Ectodermal cell (in vitro differentiated cells): Measurements from ENCODE around the gene BRAF.
"Not testable (repeated sequence)": the region's sequence is repeated elsewhere in the genome, so short reads cannot be mapped to it uniquely, and the experiment has no call there.

Source experiments
- H3K27ac ChIP-seq: 2 replicates; pipeline ENCODE4 v1.7.0; 2013; ENCODE audit warnings: mild to moderate bottlenecking, low read depth, low read length; ENCODE audit not compliant: insufficient read depth, poor library complexity, severe bottlenecking
- H3K27me3 ChIP-seq: 2 replicates; pipeline ENCODE4 v1.7.0; 2013; ENCODE audit warnings: mild to moderate bottlenecking, low read length; ENCODE audit not compliant: insufficient read depth, control insufficient read depth, poor library complexity, severe bottlenecking
- H3K36me3 ChIP-seq: one replicate; pipeline ENCODE4 v1.7.0; 2013; ENCODE audit warnings: low read length; ENCODE audit not compliant: control insufficient read depth, insufficient read depth
- H3K4me1 ChIP-seq: one replicate; pipeline ENCODE4 v1.7.0; 2013; ENCODE audit warnings: low read length; ENCODE audit not compliant: control insufficient read depth, insufficient read depth
- H3K4me3 ChIP-seq: 2 replicates; pipeline ENCODE4 v1.7.0; 2013; ENCODE audit warnings: low read depth, low read length, control low read depth; ENCODE audit not compliant: insufficient read depth
- H3K9me3 ChIP-seq: 2 replicates; pipeline ENCODE4 v1.7.0; 2013; ENCODE audit warnings: mild to moderate bottlenecking, low read length, moderate library complexity; ENCODE audit not compliant: control insufficient read depth
- WGBS, 2 experiments: methylation state at CpG; one replicate each; pipeline ENCODE4 v1.1.7; 2013; ENCODE audit warnings: missing lambda C conversion rate in 2 of 2; 5-methylcytosine and 5-hydroxymethylcytosine counted together

Gene BRAF

GRCh38 chr7:140863184-140863583 lies 61.5 kb downstream of the BRAF start:
- Histone ChIP-seq H3K4me3 (no peak overlapping the region), H3K27me3 (no peaks in the 10 kb centered on the region), H3K9me3 (no peaks in the 10 kb centered on the region), H3K36me3 (peaks cover 6% of the 10 kb centered on the region), H3K4me1 (no peaks in the 10 kb centered on the region), H3K27ac (no peak overlapping the region)
- 92 to 100% methylated on average over 1 to 2 of the region's 2 CpGs for WGBS, 2 experiments

DNA sequence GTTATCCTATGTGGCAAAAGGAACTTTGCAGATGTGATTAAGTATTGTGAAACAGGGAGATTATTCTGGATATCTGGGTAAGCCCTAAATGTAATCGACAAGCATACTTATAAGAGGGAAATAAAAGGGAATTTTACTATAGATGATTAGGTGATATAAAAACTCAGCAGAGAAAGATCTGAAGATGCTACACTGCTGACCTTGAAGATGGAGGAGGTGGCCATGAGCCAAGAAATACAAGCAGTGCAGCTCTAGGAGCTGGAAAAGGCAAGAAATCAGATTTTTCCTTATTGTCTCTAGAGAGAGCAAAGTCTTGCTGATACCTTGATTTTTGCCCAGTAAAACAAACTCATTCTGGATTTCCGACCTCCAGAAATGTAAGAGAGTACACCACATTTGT lies 67.7 kb downstream of the BRAF start:
- Histone ChIP-seq H3K36me3 (no peaks in the 10 kb centered on the region), H3K27me3 (no peaks in the 10 kb centered on the region), H3K9me3 (no peaks in the 10 kb centered on the region), H3K4me1 (no peaks in the 10 kb centered on the region), H3K4me3 (no peak overlapping the region), H3K27ac (no peak overlapping the region)
- WGBS, 2 experiments = 95 to 98% methylated on average over 2 of the region's 2 CpGs

- Histone ChIP-seq H3K27ac (no peak overlapping the region), H3K4me3 (no peak overlapping the region), H3K36me3 (no peaks in the 10 kb centered on the region), H3K4me1 (peaks cover 11% of the 10 kb centered on the region), H3K9me3 (no peaks in the 10 kb centered on the region), H3K27me3 (no peaks in the 10 kb centered on the region)
- 67 to 100% methylated on average over 1 of the region's 1 CpG for WGBS, 2 experiments
Observed at GRCh38 chr7:140841166-140841715, 83.5 kb downstream of the BRAF start.

DNA sequence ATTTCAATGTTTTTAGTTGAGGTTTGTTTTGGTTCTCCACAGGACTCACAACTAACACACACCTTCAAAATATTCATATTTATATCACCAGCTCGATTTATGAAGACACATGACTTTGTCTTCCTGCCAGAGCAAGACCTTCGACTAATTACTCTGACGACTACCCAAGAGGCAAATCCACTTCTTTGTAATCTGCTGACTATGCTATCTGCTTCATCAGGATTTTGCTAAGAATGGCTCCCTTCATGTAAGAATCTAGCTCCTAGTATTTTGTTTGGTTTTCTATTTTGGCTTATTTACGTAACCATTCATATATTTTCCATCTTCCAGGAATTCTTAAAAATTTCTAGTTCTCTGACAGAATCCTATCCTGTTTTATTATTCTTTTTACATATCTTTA lies 93.0 kb downstream of the BRAF start:
- no peaks in the 10 kb centered on the region for H3K9me3 ChIP-seq
- WGBS, 2 experiments = 94 to 98% methylated on average over 4 of the region's 4 CpGs
- H3K27ac ChIP-seq = no peak overlapping the region
- peaks cover 5% of the 10 kb centered on the region for H3K4me1 ChIP-seq
- no peaks in the 10 kb centered on the region for H3K27me3 ChIP-seq
- no peak overlapping the region for H3K4me3 ChIP-seq
- H3K36me3 ChIP-seq = no peaks in the 10 kb centered on the region

DNA sequence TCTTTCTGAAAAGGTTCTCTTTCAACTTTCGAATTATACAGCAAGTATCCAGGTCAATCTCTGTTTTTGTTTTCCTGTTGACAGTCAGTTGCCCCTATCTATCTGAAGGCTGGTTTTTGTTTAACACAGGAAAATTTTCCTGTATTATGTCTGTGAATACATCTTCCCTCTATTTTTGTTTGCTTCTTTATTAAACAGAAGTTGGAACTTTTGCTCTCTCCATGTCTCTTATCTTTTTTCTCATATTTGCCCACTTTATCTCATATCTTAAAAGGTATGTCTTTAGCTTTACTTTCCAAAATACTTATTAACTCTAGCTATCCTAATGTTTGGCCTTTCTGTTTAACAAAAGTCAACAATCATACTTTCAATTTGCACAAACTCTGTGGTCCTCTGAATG lies 95.0 kb downstream of the BRAF start:
- Histone ChIP-seq H3K4me1 (no peaks in the 10 kb centered on the region), H3K4me3 (no peak overlapping the region), H3K9me3 (no peaks in the 10 kb centered on the region), H3K27ac (no peak overlapping the region), H3K27me3 (no peaks in the 10 kb centered on the region), H3K36me3 (no peaks in the 10 kb centered on the region)
- 89 to 95% methylated on average over 1 of the region's 1 CpG for WGBS, 2 experiments

DNA sequence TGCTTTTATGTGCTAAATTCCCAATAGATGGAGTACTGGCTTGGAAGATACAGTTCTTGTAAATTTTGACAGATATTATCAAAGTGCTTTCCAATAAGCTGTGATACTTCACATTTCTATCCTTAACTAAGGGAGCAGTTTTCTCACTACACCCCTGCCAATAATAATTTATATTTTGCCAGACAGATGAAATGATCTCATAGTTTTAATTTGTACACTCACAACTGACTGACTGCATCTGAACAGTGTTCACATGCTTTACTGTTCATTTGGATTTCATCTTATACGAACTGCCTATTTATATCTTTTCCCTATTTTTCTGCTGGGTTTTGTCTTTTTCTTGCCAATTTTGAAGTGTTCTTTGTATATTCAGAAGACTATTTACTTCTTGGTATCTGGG lies 96.0 kb downstream of the BRAF start:
- no peaks in the 10 kb centered on the region for H3K36me3 ChIP-seq
- WGBS, 2 experiments = 100% methylated on average over 1 of the region's 1 CpG

GRCh38 chr7:140817383-140817782 lies 107.3 kb downstream of the BRAF start:
- H3K27me3 ChIP-seq, H3K36me3 ChIP-seq, H3K9me3 ChIP-seq, H3K27ac ChIP-seq, H3K4me3 ChIP-seq, H3K4me1 ChIP-seq: not testable (repeated sequence)

More for the DNA sequence above, 96.0 kb downstream of the BRAF start:
- Histone ChIP-seq H3K4me3 (no peak overlapping the region), H3K27me3 (no peaks in the 10 kb centered on the region), H3K27ac (no peak overlapping the region), H3K4me1 (no peaks in the 10 kb centered on the region), H3K9me3 (no peaks in the 10 kb centered on the region)

- Histone ChIP-seq H3K36me3 (no peaks in the 10 kb centered on the region), H3K9me3 (no peaks in the 10 kb centered on the region), H3K4me3 (no peak overlapping the region), H3K4me1 (no peaks in the 10 kb centered on the region), H3K27ac (no peak overlapping the region), H3K27me3 (no peaks in the 10 kb centered on the region)
- 59 to 60% methylated on average over 4 to 5 of the region's 5 CpGs for WGBS, 2 experiments
Observed at GRCh38 chr7:140810830-140811556, 113.7 kb downstream of the BRAF start.

- no peaks in the 10 kb centered on the region for H3K27me3 ChIP-seq
- no peaks in the 10 kb centered on the region for H3K9me3 ChIP-seq
- 92 to 97% methylated on average over 9 of the region's 9 CpGs for WGBS, 2 experiments
- no peak overlapping the region for H3K27ac ChIP-seq
- H3K4me3 ChIP-seq = no peak overlapping the region
- H3K36me3 ChIP-seq = no peaks in the 10 kb centered on the region
- H3K4me1 ChIP-seq = no peaks in the 10 kb centered on the region
Observed at GRCh38 chr7:140810385-140810784, 114.3 kb downstream of the BRAF start.

- WGBS, 2 experiments = 90 to 100% methylated on average over 1 to 2 of the region's 2 CpGs
- no peaks in the 10 kb centered on the region for H3K27me3 ChIP-seq
Observed at GRCh38 chr7:140778975-140779374, 145.8 kb downstream of the BRAF start.

More at GRCh38 chr7:140778975-140779374, 145.8 kb downstream of the BRAF start:
- Histone ChIP-seq H3K4me1 (no peaks in the 10 kb centered on the region), H3K36me3 (peaks cover 23% of the 10 kb centered on the region), H3K27ac (no peak overlapping the region), H3K9me3 (no peaks in the 10 kb centered on the region), H3K4me3 (no peak overlapping the region)
